HepG2 (cell line): ENCODE data around the gene ZMIZ1. TPM values are rescaled to one million over a fixed set of nuclear protein-coding genes. Genes with fewer than 3 reads are reported as not detected.
A peak's percentile ranks its signal among the peaks of the same experiment; 100 is the strongest.

Experiments
- ADNP ChIP-seq: sonication (generic); formaldehyde crosslinking; IDR thresholded peaks from 2 replicates; pipeline ENCODE4 v1.4.0; 2020; ENCODE audit warnings: missing genetic modification reagents
- ELK4 ChIP-seq: sonication (generic); formaldehyde crosslinking; IDR thresholded peaks from 2 replicates; pipeline ENCODE4 v1.9.0; 2021; ENCODE audit warnings: missing genetic modification reagents, borderline replicate concordance
- FOXP4 ChIP-seq: sonication (generic); formaldehyde crosslinking; IDR thresholded peaks from 2 replicates; pipeline ENCODE4 v1.4.0; 2020; ENCODE audit warnings: missing genetic modification reagents
- HMGXB4 ChIP-seq, 2 experiments: sonication (generic) in 1 of 2; formaldehyde crosslinking in 1 of 2; IDR thresholded peaks; 2 replicates each; pipeline versions ENCODE4 v1.4.0 to v1.6.1; 2018 to 2020; ENCODE audit warnings: missing genetic modification reagents in 2 of 2, borderline replicate concordance in 1 of 2, low read depth in 1 of 2, mild to moderate bottlenecking in 1 of 2, missing biosample characterization in 1 of 2
- KLF15 ChIP-seq: sonication (generic); formaldehyde crosslinking; IDR thresholded peaks from 2 replicates; pipeline ENCODE4 v1.8.1; 2023; ENCODE audit warnings: borderline replicate concordance, mild to moderate bottlenecking, inconsistent platforms, missing genetic modification reagents, mixed read lengths
- NFRKB ChIP-seq: fragments of 450-650 bp; IDR thresholded peaks from 2 replicates; pipeline ENCODE4 v1.6.1; 2017
- NR2F6 ChIP-seq, 2 experiments: IDR thresholded peaks; 2 replicates each; pipeline ENCODE4 v1.6.1; 2016; ENCODE audit warnings: antibody characterized with exemption in 1 of 2, mild to moderate bottlenecking in 1 of 2
- RXRA ChIP-seq: sonication (generic); formaldehyde crosslinking; IDR thresholded peaks from 2 replicates; pipeline ENCODE4 v1.5.1; 2020; ENCODE audit warnings: missing genetic modification reagents
- SOX6 ChIP-seq, 2 experiments: fragments of 450-650 bp in 1 of 2; sonication (generic) in 1 of 2; formaldehyde crosslinking in 1 of 2; IDR thresholded peaks; 2 replicates each; pipeline versions ENCODE4 v1.4.0 to v1.6.1; 2017 to 2020; ENCODE audit warnings: antibody characterized with exemption in 1 of 2, mild to moderate bottlenecking in 1 of 2, missing genetic modification reagents in 1 of 2
- TBL1XR1 ChIP-seq: fragments of 150-350 bp; IDR thresholded peaks from 2 replicates; pipeline ENCODE4 v1.6.1; 2014; ENCODE audit warnings: borderline replicate concordance, low read length; ENCODE audit not compliant: partially characterized antibody
- WIZ ChIP-seq: sonication (generic); formaldehyde crosslinking; IDR thresholded peaks from 2 replicates; pipeline ENCODE4 v1.5.1; 2020; ENCODE audit warnings: mild to moderate bottlenecking, missing genetic modification reagents
- ZBTB38 ChIP-seq: sonication (generic); formaldehyde crosslinking; IDR thresholded peaks from 2 replicates; pipeline ENCODE4 v1.5.1; 2020; ENCODE audit warnings: mild to moderate bottlenecking, missing genetic modification reagents
- ZFP41 ChIP-seq: sonication (generic); formaldehyde crosslinking; IDR thresholded peaks from 2 replicates; pipeline ENCODE4 v1.4.0; 2020; ENCODE audit warnings: mild to moderate bottlenecking, missing genetic modification reagents, borderline replicate concordance
- ZNF121 ChIP-seq: sonication (generic); formaldehyde crosslinking; IDR thresholded peaks from 2 replicates; pipeline ENCODE4 v1.5.0; 2020; ENCODE audit warnings: mild to moderate bottlenecking, missing genetic modification reagents
- ZNF205 ChIP-seq: IDR thresholded peaks from 2 replicates; pipeline ENCODE4 v1.6.1; 2018; ENCODE audit warnings: missing biosample characterization, missing genetic modification reagents
- ZNF275 ChIP-seq: sonication (generic); formaldehyde crosslinking; IDR thresholded peaks from 2 replicates; pipeline ENCODE4 v1.8.0; 2022; ENCODE audit warnings: missing genetic modification reagents, mild to moderate bottlenecking, inconsistent platforms, borderline replicate concordance
- ZNF563 ChIP-seq: sonication (generic); formaldehyde crosslinking; IDR thresholded peaks from 2 replicates; pipeline ENCODE4 v1.8.0; 2022; ENCODE audit warnings: mild to moderate bottlenecking, moderate library complexity, missing genetic modification reagents
- ZNF737 ChIP-seq: sonication (generic); formaldehyde crosslinking; IDR thresholded peaks from 2 replicates; pipeline ENCODE4 v1.5.0; 2020; ENCODE audit warnings: missing genetic modification reagents, mild to moderate bottlenecking, borderline replicate concordance
- ZSCAN5A ChIP-seq: sonication (generic); formaldehyde crosslinking; IDR thresholded peaks from 2 replicates; pipeline ENCODE4 v1.8.0; 2022; ENCODE audit warnings: mild to moderate bottlenecking, missing genetic modification reagents, borderline replicate concordance
- polyA plus RNA-seq, 8 experiments: library from polyadenylated mRNA; depleted of rRNA in 3 of 8; stranded (reverse) in 7 of 8; unstranded in 1 of 8; fragments of >200 nt; fragmentation: Illumina TruSeq in 4 of 8; extraction: Trizol in 4 of 8; gene quantifications; 2 replicates each; pipeline versions ENCODE4 v1.2.1 to v1.2.3, GENCODE V29; 2011 to 2016; ENCODE audit warnings: low read depth in 4 of 8, missing spikeins in 1 of 8, mixed read lengths in 1 of 8; ENCODE audit not compliant: insufficient read depth in 1 of 8
- total RNA-seq, 5 experiments: library from RNA; depleted of rRNA; stranded (reverse); fragments of >200 nt; fragmentation: Illumina TruSeq; extraction: Trizol; gene quantifications; 2 replicates each; pipeline ENCODE4 v1.2.3, GENCODE V29; 2016; ENCODE audit warnings: low read depth in 1 of 5

Gene ZMIZ1
- total and polyA plus RNA-seq, 2 of the 13 experiments (the other 11 are each of a cell fraction or from before 2014, with no cell fraction given) = 5.3 to 10.2 TPM

GRCh38 chr10:79187121-79187940, 118.6 kb downstream of the ZMIZ1 start (continued):
- TF ChIP-seq WIZ (no peak), SOX6 (IDR thresholded peaks at IDR 0.05) (no peak), SOX6 (CRISPR knock-in tag; IDR thresholded peaks at IDR 0.05) (no peak), ZNF121 (CRISPR knock-in tag) (0 out of 2 replicates have a peak, but pooled peaks have one; percentile 14), NFRKB (no peak), RXRA (CRISPR knock-in tag) (no peak), TBL1XR1 (no peak), ZNF275 (CRISPR knock-in tag) (no peak), FOXP4 (CRISPR knock-in tag) (0 out of 2 replicates have a peak, but pooled peaks have one; percentile 16), ZNF737 (CRISPR knock-in tag) (no peak), ZFP41 (no peak), ADNP (CRISPR knock-in tag) (no peak), ELK4 (no peak), KLF15 (CRISPR knock-in tag) (no peak), ZNF205 (CRISPR knock-in tag) (no peak), NR2F6 (IDR thresholded peaks at IDR 0.05) (no peak), NR2F6 (CRISPR knock-in tag; IDR thresholded peaks at IDR 0.05) (peak; percentile 44; the same call in 1 of the 2 replicates), HMGXB4 (CRISPR knock-in tag; IDR thresholded peaks at IDR 0.05; ENCODE audit: borderline replicate concordance in 1 of 2, low read depth in 1 of 2) (no peak), ZNF563 (no peak), ZSCAN5A (no peak), ZBTB38 (CRISPR knock-in tag) (no peak)
